ENCODE data around the gene AK8. TPM values are rescaled to one million over a fixed set of nuclear protein-coding genes. Genes with fewer than 3 reads are reported as not detected.

AK8 gene
- total and polyA plus RNA-seq, 7 donors = 0.10 TPM; not detected in 6

DNA sequence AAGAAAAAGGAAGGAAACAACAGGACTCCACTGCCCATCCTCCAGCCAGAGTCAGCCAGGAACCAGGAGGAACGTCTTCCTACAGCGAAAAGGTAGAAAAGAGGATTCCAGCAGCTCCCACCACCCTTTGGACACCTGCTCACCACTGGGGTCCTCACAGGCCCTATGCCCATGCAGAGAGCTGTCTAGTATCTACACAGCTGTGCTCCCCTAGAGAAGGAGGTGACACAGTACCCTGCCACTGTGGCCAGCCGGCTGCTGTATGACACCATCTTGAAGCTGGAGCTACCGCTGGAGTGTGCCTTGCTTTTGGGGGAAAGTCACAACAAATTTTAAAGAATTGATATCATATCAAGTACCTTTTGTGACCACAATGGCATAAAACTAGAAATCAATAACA lies 115.2 kb downstream of the AK8 start:
- peaks cover 0 to 42% (median 2%) of the 10 kb centered on the region in 3 donors for H3K27me3 ChIP-seq (ENCODE audit: insufficient read depth in 3 of 3, low read length in 2 of 3)
- H3K27ac ChIP-seq = no peak overlapping the region
- no peak for ATAC-seq
- 85 to 90% (median 86%) methylated on average over 4 of the region's 4 CpGs for WGBS, 3 donors
- H3K9me3 ChIP-seq = no peaks in the 10 kb centered on the region
- intact Hi-C loops (cut with DNase I) = no loop called here
- TF ChIP-seq CTCF (IDR thresholded peaks at IDR 0.05) = no peak
- H3K4me1 ChIP-seq = no peaks in the 10 kb centered on the region
- H3K4me3 ChIP-seq = no peak overlapping the region
- no peak for DNase-seq
- no peaks in the 10 kb centered on the region for H3K36me3 ChIP-seq (ENCODE audit: insufficient read depth in 1 of 2, low read depth in 1 of 2)

DNA sequence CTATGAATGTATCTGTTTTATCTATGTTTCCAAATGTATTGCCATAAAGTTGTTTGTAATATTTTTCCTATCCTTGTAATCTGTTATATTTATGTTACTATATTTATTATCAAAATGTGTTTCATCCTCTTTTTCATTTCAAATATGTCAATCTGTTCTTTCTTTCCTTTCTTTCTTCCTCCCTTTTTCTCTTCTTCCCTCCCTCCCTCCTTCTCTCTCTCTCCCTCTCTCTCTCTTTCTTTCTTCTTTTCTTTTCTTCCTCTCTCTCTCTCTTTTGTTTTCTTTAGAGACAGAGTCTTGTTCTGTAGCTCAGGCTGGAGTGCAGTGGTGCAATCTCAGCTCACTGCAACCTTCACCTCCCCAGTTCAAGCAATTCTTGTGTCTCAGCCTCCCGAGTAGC lies 116.5 kb downstream of the AK8 start:
- ATAC-seq = no peak
- WGBS, 3 donors = 76 to 82% (median 79%) methylated on average over 1 of the region's 1 CpG
- no peak overlapping the region for H3K4me3 ChIP-seq
- no peaks in the 10 kb centered on the region for H3K36me3 ChIP-seq (ENCODE audit: insufficient read depth in 1 of 2, low read depth in 1 of 2)
- H3K27ac ChIP-seq = no peak overlapping the region
- H3K27me3 ChIP-seq (ENCODE audit: insufficient read depth in 3 of 3, low read length in 2 of 3) = peaks cover 0 to 42% (median 0%) of the 10 kb centered on the region in 3 donors
- H3K9me3 ChIP-seq = no peaks in the 10 kb centered on the region
- intact Hi-C loops (cut with DNase I) = no loop called here
- no peak for TF ChIP-seq CTCF (IDR thresholded peaks at IDR 0.05)
- no peaks in the 10 kb centered on the region for H3K4me1 ChIP-seq
- DNase-seq = no peak

DNA sequence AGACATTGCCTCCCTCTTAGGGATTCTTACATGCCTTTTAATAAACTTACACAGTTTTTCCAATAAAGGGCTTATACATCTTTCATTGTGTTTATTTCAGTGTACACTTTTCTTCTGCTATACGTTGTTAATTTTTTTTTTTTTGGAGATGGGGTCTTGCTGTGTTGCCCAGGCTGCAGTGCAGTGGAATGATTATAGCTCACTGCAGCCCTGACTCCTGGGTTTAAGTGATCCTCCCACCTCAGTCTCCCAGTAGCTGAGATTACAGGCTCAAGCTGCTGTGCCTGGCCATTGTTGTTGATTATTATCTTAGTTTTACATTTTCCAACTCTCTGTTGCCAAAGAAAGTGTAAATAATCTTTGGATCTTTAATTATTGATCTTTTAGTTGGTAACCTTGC lies 118.0 kb downstream of the AK8 start:
- TF ChIP-seq CTCF (IDR thresholded peaks at IDR 0.05) = no peak
- H3K4me1 ChIP-seq = no peaks in the 10 kb centered on the region
- no peak overlapping the region for H3K27ac ChIP-seq
- H3K9me3 ChIP-seq = no peaks in the 10 kb centered on the region
- 79 to 93% (median 84%) methylated on average over 1 of the region's 1 CpG for WGBS, 3 donors
- no peak overlapping the region for H3K4me3 ChIP-seq
- intact Hi-C loops (cut with DNase I) = no loop called here
- no peak for DNase-seq
- H3K27me3 ChIP-seq (ENCODE audit: insufficient read depth in 3 of 3, low read length in 2 of 3) = peaks cover 0 to 42% (median 0%) of the 10 kb centered on the region in 3 donors
- H3K36me3 ChIP-seq (ENCODE audit: insufficient read depth in 1 of 2, low read depth in 1 of 2) = no peaks in the 10 kb centered on the region
- ATAC-seq = no peak

GRCh38 chr9:132757016-132757415 lies 121.1 kb downstream of the AK8 start:
- no peak for TF ChIP-seq CTCF (IDR thresholded peaks at IDR 0.05)
- no peaks in the 10 kb centered on the region for H3K9me3 ChIP-seq
- intact Hi-C loops (cut with DNase I) = no loop called here

GRCh38 chr9:132756214-132756845 lies 121.8 kb downstream of the AK8 start:
- Histone ChIP-seq H3K4me3 (no peak overlapping the region), H3K27me3 (ENCODE audit: insufficient read depth in 3 of 3, low read length in 2 of 3) (peaks cover 0 to 25% (median 0%) of the 10 kb centered on the region in 3 donors), H3K9me3 (no peaks in the 10 kb centered on the region), H3K4me1 (no peaks in the 10 kb centered on the region), H3K36me3 (ENCODE audit: insufficient read depth in 1 of 2, low read depth in 1 of 2) (no peaks in the 10 kb centered on the region), H3K27ac (no peak overlapping the region)
- 72 to 75% (median 73%) methylated on average over 18 of the region's 18 CpGs for WGBS, 3 donors
- intact Hi-C loops (cut with DNase I) = no loop called here
- ATAC-seq (no peak), DNase-seq (no peak)
- TF ChIP-seq CTCF (IDR thresholded peaks at IDR 0.05) = no peak

More at GRCh38 chr9:132757016-132757415, 121.1 kb downstream of the AK8 start:
- ATAC-seq (no peak), DNase-seq (no peak)
- Histone ChIP-seq H3K36me3 (ENCODE audit: insufficient read depth in 1 of 2, low read depth in 1 of 2) (no peaks in the 10 kb centered on the region), H3K27me3 (ENCODE audit: insufficient read depth in 3 of 3, low read length in 2 of 3) (peaks cover 0 to 32% (median 0%) of the 10 kb centered on the region in 3 donors), H3K27ac (no peak overlapping the region), H3K4me3 (no peak overlapping the region), H3K4me1 (no peaks in the 10 kb centered on the region)
- 76 to 86% (median 76%) methylated on average over 17 to 18 of the region's 18 CpGs for WGBS, 3 donors
